SK-N-MC (cell line): ENCODE data around the gene FAM53B.

Source experiments
- DNase-seq: peaks from one replicate; pipeline ENCODE4 v3.0.0-alpha.2; 2011; ENCODE audit warnings: low read depth, low spot score
- H3K27ac ChIP-seq: fragments of 200-600 bp; sonication (generic); 2 replicates; pipeline ENCODE4 v1.5.1; 2016; ENCODE audit warnings: mixed run types
- H3K36me3 ChIP-seq: fragments of 200-600 bp; sonication (generic); 2 replicates; pipeline ENCODE4 v1.6.1; 2017; ENCODE audit warnings: antibody characterized with exemption, low read length, mixed read lengths; ENCODE audit not compliant: insufficient read depth
- H3K4me3 ChIP-seq: fragments of 200-600 bp; sonication (generic); 2 replicates; pipeline ENCODE4 v1.5.1; 2016
- H3K9ac ChIP-seq: fragments of 200-600 bp; sonication (generic); 2 replicates; pipeline ENCODE4 v1.8.0; 2017; ENCODE audit warnings: mixed run types, mixed read lengths; ENCODE audit not compliant: insufficient read length
- H3K9me3 ChIP-seq: fragments of 200-600 bp; sonication (generic); 2 replicates; pipeline ENCODE4 v1.6.1; 2017; ENCODE audit warnings: low read depth, mild to moderate bottlenecking, antibody characterized with exemption, low read length, moderate library complexity, mixed read lengths
- EZH2 ChIP-seq: fragments of 200-600 bp; sonication (generic); IDR thresholded peaks from one replicate; pipeline ENCODE4 v1.6.1; 2017; ENCODE audit warnings: antibody characterized with exemption
- FOXP2 ChIP-seq: optimal IDR thresholded peaks from 2 replicates; pipeline ENCODE3; 2011; ENCODE audit warnings: mild to moderate bottlenecking, moderate library complexity; ENCODE audit not compliant: insufficient read depth; ENCODE audit errors: extremely low read length, control extremely low read depth
- POLR2AphosphoS5 ChIP-seq: IDR thresholded peaks from 2 replicates; pipeline ENCODE4 v1.6.1; 2012; ENCODE audit warnings: mild to moderate bottlenecking, low read depth, low read length, borderline replicate concordance

FAM53B gene

DNA sequence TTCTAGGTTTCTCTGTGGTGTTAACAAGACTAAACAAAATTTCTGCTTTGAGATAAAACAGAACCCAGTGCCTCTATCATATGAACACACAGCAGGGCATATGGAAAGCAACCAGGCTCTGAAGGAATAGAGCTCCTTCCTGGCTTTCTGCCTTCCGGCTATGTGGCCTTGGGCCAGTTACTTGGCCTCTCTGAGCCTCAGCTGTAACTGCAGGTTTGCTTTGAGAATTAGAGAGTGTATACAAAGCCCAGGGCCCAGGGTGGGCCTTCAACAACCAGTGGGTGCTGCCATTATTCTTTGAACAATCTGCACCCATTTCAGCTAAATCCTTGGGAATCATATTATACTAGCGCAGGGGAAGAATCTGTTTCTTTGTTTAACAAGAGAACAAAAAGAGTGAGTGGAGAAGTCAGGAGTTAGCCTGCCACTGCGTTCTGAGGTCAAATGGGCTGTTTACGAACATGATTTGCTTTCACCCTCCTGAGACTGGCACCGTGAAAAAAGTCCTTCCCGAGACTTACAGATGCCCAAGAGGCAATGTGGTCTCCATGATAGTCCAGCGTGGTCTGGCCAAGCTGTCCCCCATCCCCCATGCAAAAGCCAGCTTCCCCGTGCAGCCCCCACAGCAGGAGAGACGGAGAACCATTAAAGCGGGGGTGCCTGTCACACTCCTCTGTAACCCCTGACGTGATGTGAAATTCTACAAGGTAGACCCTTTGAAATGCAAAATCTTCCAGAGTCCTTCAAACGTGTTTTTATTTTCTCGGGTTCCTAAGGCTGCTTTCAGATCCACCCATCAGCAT lies 4.9 kb downstream of the FAM53B start:
- no peak for TF ChIP-seq FOXP2
- TF ChIP-seq POLR2AphosphoS5 = no peak
- no peak for TF ChIP-seq EZH2
- H3K27ac ChIP-seq = no peak overlapping the region
- H3K9me3 ChIP-seq = no peaks in the 10 kb centered on the region
- no peaks in the 10 kb centered on the region for H3K36me3 ChIP-seq
- no peak for DNase-seq
- H3K4me3 ChIP-seq = no peak overlapping the region
- H3K9ac ChIP-seq = no peak overlapping the region

DNA sequence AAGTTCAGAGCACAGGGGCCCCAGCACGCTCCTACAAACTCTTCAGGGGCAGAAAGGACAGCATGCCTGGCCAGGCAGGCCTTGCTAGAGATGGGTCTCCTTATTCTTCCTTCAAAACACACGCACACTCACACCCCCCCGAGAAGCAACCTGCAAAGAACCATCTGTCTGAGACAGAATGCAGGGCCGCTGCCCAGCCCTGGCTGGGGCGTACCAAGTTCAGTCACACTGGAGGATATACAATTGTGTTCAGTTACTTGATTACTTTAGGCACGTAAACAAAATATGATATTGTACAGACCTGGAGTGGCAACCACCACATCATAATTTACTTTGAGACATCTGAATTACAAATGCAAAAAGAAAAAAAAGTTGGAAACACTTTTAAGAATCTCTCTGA lies 5.7 kb downstream of the FAM53B start:
- no peak overlapping the region for H3K4me3 ChIP-seq
- H3K27ac ChIP-seq = no peak overlapping the region
- no peaks in the 10 kb centered on the region for H3K9me3 ChIP-seq
- TF ChIP-seq EZH2 = no peak
- TF ChIP-seq FOXP2 = no peak
- TF ChIP-seq POLR2AphosphoS5 = no peak
- no peak overlapping the region for H3K9ac ChIP-seq
- DNase-seq = no peak
- H3K36me3 ChIP-seq = no peaks in the 10 kb centered on the region

GRCh38 chr10:124737708-124738107 lies 6.5 kb downstream of the FAM53B start:
- H3K4me3 ChIP-seq = no peak overlapping the region
- no peak for DNase-seq
- TF ChIP-seq FOXP2 (no peak), EZH2 (no peak), POLR2AphosphoS5 (no peak)
- no peaks in the 10 kb centered on the region for H3K9me3 ChIP-seq
- H3K36me3 ChIP-seq = no peaks in the 10 kb centered on the region
- no peak overlapping the region for H3K27ac ChIP-seq
- no peak overlapping the region for H3K9ac ChIP-seq

DNA sequence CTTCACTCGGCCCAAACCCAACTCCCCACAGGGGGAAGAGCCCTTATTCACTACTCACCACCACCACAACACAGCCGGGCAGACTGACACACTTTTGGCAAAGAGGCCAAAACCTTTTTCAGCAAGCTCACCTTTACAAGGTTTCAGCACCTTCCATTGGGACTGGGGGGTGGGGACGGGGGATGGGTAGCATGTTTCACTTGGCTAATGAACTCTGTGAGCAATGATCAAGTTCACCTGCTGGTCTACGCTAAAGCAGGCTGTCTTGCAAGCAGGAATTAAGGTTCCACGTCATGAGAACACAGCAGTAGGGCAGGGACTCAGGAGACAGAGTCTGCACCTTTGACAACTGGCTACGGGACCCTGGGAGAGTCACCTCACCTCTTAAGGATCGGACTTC lies 7.0 kb downstream of the FAM53B start:
- no peak for TF ChIP-seq FOXP2
- TF ChIP-seq POLR2AphosphoS5 = no peak
- no peak for TF ChIP-seq EZH2
- Histone ChIP-seq H3K27ac (no peak overlapping the region), H3K36me3 (no peaks in the 10 kb centered on the region), H3K9me3 (no peaks in the 10 kb centered on the region), H3K9ac (no peak overlapping the region), H3K4me3 (no peak overlapping the region)
- no peak for DNase-seq

GRCh38 chr10:124736491-124737136 lies 7.6 kb downstream of the FAM53B start:
- no peak overlapping the region for H3K4me3 ChIP-seq
- H3K27ac ChIP-seq = no peak overlapping the region
- TF ChIP-seq FOXP2 (no peak), POLR2AphosphoS5 (no peak), EZH2 (no peak)
- H3K36me3 ChIP-seq = no peaks in the 10 kb centered on the region
- DNase-seq = no peak
- H3K9ac ChIP-seq = no peak overlapping the region
- no peaks in the 10 kb centered on the region for H3K9me3 ChIP-seq

- Histone ChIP-seq H3K27ac (no peak overlapping the region), H3K9me3 (no peaks in the 10 kb centered on the region), H3K36me3 (no peaks in the 10 kb centered on the region), H3K4me3 (no peak overlapping the region), H3K9ac (no peak overlapping the region)
- TF ChIP-seq EZH2 = no peak
- no peak for TF ChIP-seq FOXP2
- no peak for TF ChIP-seq POLR2AphosphoS5
- DNase-seq = no peak
These were observed 8.5 kb downstream of the FAM53B start for GRCh38 chr10:124735491-124736286.

DNA sequence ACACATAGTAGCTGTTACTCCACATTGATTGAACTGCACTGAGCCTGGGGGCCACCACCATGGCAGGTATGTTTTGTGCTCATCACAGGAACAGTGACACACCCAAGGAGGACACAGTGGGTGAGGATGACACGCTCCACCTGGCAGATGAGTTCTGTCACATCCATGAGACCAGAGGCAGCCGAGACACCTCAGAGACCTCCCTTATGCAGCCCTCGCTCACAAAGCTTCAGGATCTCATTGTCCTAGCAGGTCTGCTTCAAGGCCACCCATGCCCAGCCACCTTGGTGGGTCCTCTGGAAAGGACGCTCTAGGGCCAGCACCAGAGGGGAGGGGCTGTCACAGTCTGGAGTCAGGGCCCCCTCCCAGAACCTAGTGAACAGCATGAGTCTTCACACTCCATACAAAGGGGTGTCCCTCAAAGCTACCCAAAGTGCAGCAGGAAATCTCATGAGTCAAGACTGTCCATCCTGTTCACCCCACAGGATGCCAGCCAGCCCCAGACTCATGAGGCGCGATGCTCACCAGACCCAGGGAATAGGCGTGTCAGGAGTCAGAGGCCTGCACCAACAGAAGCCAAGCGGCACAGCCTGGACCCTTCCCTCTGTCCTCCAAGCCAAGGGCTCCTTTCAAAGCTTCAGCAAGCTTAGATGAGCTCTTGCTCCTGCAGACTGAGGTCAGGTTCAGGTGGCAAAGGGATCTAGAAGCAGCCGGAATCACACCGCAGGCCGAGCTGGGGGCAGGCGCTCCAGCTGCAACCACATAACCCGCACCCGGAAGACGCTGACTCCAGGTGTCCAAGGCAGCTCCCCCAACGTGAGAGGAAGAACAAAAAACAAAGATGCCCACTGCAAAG lies 9.6 kb downstream of the FAM53B start:
- H3K9ac ChIP-seq = no peak overlapping the region
- no peak for DNase-seq
- H3K9me3 ChIP-seq = no peaks in the 10 kb centered on the region
- H3K4me3 ChIP-seq = no peak overlapping the region
- H3K36me3 ChIP-seq = no peaks in the 10 kb centered on the region
- no peak for TF ChIP-seq FOXP2
- TF ChIP-seq POLR2AphosphoS5 = no peak
- no peak for TF ChIP-seq EZH2
- no peak overlapping the region for H3K27ac ChIP-seq
